Measurements from ENCODE around the gene PKD1L1.

GRCh38 chr7:47843291-47843690 lies 105.0 kb downstream of the PKD1L1 start:
- TF ChIP-seq, protein P1, sequence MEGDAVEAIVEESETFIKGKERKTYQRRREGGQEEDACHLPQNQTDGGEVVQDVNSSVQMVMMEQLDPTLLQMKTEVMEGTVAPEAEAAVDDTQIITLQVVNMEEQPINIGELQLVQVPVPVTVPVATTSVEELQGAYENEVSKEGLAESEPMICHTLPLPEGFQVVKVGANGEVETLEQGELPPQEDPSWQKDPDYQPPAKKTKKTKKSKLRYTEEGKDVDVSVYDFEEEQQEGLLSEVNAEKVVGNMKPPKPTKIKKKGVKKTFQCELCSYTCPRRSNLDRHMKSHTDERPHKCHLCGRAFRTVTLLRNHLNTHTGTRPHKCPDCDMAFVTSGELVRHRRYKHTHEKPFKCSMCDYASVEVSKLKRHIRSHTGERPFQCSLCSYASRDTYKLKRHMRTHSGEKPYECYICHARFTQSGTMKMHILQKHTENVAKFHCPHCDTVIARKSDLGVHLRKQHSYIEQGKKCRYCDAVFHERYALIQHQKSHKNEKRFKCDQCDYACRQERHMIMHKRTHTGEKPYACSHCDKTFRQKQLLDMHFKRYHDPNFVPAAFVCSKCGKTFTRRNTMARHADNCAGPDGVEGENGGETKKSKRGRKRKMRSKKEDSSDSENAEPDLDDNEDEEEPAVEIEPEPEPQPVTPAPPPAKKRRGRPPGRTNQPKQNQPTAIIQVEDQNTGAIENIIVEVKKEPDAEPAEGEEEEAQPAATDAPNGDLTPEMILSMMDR (IDR thresholded peaks at IDR 0.05), result no peak
- TF ChIP-seq EP300 (IDR thresholded peaks at IDR 0.05), result no peak
